Colon (tissue), 2 donors: ENCODE measurements around the gene C1S.
"Not testable (repeated sequence)": the region's sequence is repeated elsewhere in the genome, so short reads cannot be mapped to it uniquely, and the experiment has no call there.

Experiments used
- FAIRE-seq: peaks from 2 replicates; lab custom pipeline; 2012; peaks lifted over from hg19 to GRCh38; lab: Jason Lieb, UNC
- donor health status: control.
- donor health status: control.

C1S gene

GRCh38 chr12:7103837-7104584 lies 43.5 kb downstream of the C1S start:
- FAIRE-seq, result no peak

GRCh38 chr12:7106082-7106481 lies 45.6 kb downstream of the C1S start:
- FAIRE-seq, result no peak

- FAIRE-seq, result not testable (repeated sequence)
Measured at GRCh38 chr12:7107181-7107580, 46.7 kb downstream of the C1S start.

GRCh38 chr12:7107636-7108002 lies 47.1 kb downstream of the C1S start:
- no peak for FAIRE-seq

GRCh38 chr12:7108003-7108795 lies 47.7 kb downstream of the C1S start:
- no peak for FAIRE-seq

GRCh38 chr12:7108796-7109571 lies 48.5 kb downstream of the C1S start, which contains the start of gene C1RL:
Gene C1RL (minus strand): TSS chr12:7109214. CDS start chr12:7109180, 34 bp downstream.
- no peak for FAIRE-seq

GRCh38 chr12:7109572-7109920 lies 49.0 kb downstream of the C1S start:
- no peak for FAIRE-seq

- FAIRE-seq, result no peak
Measured at GRCh38 chr12:7110661-7111060, 50.1 kb downstream of the C1S start.

- FAIRE-seq, result no peak
Measured at GRCh38 chr12:7112041-7112440, 51.5 kb downstream of the C1S start.

GRCh38 chr12:7113389-7113871 lies 52.9 kb downstream of the C1S start:
- no peak for FAIRE-seq

GRCh38 chr12:7114008-7114407 lies 53.5 kb downstream of the C1S start:
- FAIRE-seq, result no peak

GRCh38 chr12:7114851-7115250 lies 54.3 kb downstream of the C1S start:
- no peak for FAIRE-seq

- no peak for FAIRE-seq
Measured at GRCh38 chr12:7116196-7116595, 55.7 kb downstream of the C1S start.

- FAIRE-seq, result no peak
Measured at GRCh38 chr12:7116916-7117315, 56.4 kb downstream of the C1S start.

- FAIRE-seq, result no peak
Measured at GRCh38 chr12:7117670-7118069, 57.2 kb downstream of the C1S start.

- no peak for FAIRE-seq
Measured at GRCh38 chr12:7118881-7119280, 58.4 kb downstream of the C1S start.

GRCh38 chr12:7120166-7120565 lies 59.6 kb downstream of the C1S start:
- FAIRE-seq, result no peak
